NCI-H1105 (cell line): Measurements from ENCODE around the gene PARP9.
"Not testable (repeated sequence)": the region's sequence is repeated elsewhere in the genome, so short reads cannot be mapped to it uniquely, and the experiment has no call there.

ENCODE experiments used
- DNase-seq: peaks from one replicate; lab custom pipeline; 2025; lab: John Stamatoyannopoulos, UW

The PARP9 gene

GRCh38 chr3:122520861-122521260 lies 43.2 kb downstream of the PARP9 start:
- no peak for DNase-seq

- no peak for DNase-seq
Measured at GRCh38 chr3:122519693-122520092, 44.4 kb downstream of the PARP9 start.

GRCh38 chr3:122516846-122517360 lies 47.2 kb downstream of the PARP9 start:
- DNase-seq, result no peak

GRCh38 chr3:122515870-122516269 lies 48.2 kb downstream of the PARP9 start:
- no peak for DNase-seq

DNA sequence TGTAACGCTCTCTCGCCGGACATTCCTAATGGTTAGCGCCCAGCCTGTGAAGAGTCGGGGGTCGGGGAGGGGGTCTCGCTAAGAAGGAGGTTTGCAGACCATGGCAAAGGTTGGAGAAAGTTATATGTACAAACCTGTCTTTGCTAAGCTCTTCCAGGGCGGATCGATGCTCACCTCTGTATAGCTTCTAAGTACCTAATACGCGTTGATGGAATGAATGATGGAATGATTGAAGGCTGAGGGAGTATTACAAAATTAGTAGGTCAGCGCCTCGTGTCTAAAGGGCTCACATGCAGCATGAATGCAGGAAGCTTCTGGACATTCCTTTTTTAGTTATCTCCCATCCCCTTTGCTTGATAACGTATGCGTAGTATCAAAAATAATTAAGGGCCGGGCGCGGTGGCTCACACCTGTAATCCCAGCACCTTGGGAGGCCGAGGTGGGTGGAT lies 49.1 kb downstream of the PARP9 start:
- no peak for DNase-seq

- DNase-seq, result peak; percentile 95
Measured at GRCh38 chr3:122514123-122515019, 49.7 kb downstream of the PARP9 start, which contains the start of gene KPNA1. Gene KPNA1, minus strand, starts transcription at chr3:122514939. Its CDS starts 18,374 bp downstream, at chr3:122496565.

- DNase-seq, result no peak
Measured at GRCh38 chr3:122513386-122514122, 50.5 kb downstream of the PARP9 start.

- DNase-seq, result no peak
Measured at GRCh38 chr3:122512284-122512683, 51.8 kb downstream of the PARP9 start.

DNA sequence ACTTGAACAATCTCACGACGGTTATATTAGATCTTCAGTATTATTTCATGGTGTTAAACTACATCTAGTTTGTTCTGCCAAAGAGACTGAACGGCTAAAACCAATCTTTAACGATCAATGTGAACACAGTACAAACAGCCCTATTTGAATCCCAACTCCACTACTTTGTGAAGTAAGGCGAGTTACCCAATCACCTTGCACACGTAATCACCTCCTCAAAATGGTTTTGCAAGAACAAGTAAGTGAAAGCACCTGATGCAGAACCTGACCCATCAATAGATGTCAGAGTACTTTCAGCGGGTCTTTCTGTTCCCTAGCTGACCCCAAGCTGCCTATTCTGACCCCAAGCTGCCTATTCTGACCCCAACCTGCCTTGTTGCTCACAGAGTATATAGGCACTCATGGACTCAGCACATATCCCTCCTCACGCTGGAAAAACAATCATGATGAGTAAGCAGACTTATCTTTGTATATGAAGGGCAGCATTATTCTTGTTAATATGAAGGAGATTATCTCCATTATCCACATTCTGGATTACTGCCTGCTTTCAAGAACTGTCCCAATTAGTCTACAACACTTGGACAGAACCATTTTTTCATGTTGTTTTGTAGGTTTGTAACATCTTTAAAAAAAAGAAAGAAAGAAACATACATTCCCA lies 53.1 kb downstream of the PARP9 start:
- no peak for DNase-seq

DNA sequence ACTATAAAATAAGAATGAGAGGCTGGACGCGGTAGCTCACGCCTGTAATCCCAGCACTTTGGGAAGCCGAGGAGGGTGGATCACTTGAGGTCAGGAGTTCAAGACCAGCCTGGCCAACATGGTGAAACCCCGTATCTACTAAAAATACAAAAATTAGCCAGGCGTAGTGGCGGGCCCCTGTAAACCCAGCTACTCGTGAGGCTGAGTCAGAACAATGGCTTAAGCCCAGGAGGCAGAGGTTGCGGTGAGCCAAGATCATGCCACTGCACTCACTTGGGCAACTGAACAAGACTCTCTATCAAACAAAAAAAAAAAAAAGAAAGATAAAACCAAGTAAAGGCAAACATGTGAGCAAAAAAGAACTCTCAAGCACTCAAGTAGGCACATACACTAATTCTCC lies 55.2 kb downstream of the PARP9 start:
- not testable (repeated sequence) for DNase-seq

- DNase-seq, result no peak
Measured at GRCh38 chr3:122508135-122508914, 55.8 kb downstream of the PARP9 start.

DNA sequence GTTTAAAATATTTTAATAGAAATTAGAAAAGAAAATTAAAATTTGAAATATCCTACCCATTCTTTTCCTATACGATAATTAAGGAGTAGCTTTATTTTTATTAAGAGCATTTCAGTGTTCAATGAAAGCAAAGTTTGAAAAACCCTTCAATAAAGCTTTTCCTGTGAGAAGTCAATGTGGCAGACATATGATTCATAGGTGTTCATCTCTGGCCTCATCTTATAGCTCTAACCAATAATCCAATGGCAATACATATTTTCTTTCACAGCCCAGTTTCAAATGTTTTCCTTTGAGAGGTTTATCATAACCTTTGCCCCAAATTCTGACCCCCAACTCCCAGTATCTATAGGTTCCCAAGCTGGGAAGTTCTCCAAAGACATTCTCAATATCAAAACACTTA lies 57.6 kb downstream of the PARP9 start:
- no peak for DNase-seq

DNA sequence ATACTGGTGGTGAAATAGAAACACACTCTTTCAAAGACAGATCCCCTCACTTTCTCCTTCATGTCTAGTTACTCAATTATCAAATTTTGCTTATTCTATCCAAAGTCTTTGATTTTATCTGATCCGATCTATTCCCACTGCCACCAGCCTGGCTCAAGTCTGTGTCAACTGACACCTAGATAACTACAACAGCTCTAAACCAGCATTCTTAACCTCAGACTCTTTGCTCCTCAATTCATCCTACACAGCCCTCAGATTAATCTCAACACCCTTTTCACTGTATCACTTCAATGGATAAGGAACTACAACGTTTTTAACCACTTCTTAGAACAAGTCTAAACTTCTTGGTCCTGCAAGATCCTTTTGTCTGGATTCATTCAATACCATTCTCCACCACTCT lies 58.4 kb downstream of the PARP9 start:
- DNase-seq, result no peak

- DNase-seq, result no peak
Measured at GRCh38 chr3:122502941-122503340, 61.2 kb downstream of the PARP9 start.

GRCh38 chr3:122502139-122502538 lies 62.0 kb downstream of the PARP9 start:
- no peak for DNase-seq

DNA sequence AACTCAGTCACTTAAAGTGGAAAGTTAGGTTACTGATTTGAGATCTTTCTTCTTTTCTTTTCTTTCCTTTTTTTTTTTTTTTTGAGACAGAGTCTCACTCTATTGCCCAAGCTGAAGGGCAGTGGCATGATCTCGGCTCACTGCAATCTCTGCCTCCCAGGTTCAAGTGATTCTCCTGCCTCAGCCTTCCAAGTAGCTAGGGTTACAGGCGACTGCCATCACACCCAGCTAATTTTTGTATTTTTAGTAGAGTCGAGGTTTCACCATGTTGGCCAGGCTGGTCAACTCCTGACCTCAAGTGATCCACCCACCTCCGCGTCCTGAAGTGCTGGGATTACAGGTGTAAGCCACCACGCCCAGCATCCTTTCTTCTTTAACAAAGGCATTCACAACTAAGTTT lies 63.1 kb downstream of the PARP9 start:
- not testable (repeated sequence) for DNase-seq

DNA sequence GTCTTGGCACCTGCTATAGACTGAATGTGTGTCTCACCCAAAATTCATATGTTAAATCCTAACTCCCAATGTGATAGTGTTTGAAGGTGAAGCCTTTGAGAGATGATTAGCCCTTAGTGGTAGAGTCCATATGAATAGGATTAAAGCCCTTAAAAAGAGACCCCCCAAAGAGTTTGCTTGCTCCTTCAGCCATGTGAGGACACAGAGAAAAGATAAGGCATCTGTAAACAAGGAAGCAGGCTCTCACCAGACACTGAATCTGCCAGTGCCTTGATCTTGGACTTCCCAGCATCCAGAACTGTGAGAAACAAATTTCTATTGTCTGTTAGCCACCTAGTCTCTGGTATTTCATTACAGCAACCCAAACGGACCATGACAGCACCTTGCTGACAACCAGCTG lies 65.9 kb downstream of the PARP9 start:
- no peak for DNase-seq

GRCh38 chr3:122497425-122497824 lies 66.7 kb downstream of the PARP9 start:
- no peak for DNase-seq

GRCh38 chr3:122496508-122496907 lies 67.6 kb downstream of the PARP9 start:
- no peak for DNase-seq

GRCh38 chr3:122493296-122493695 lies 70.8 kb downstream of the PARP9 start:
- DNase-seq, result no peak

DNA sequence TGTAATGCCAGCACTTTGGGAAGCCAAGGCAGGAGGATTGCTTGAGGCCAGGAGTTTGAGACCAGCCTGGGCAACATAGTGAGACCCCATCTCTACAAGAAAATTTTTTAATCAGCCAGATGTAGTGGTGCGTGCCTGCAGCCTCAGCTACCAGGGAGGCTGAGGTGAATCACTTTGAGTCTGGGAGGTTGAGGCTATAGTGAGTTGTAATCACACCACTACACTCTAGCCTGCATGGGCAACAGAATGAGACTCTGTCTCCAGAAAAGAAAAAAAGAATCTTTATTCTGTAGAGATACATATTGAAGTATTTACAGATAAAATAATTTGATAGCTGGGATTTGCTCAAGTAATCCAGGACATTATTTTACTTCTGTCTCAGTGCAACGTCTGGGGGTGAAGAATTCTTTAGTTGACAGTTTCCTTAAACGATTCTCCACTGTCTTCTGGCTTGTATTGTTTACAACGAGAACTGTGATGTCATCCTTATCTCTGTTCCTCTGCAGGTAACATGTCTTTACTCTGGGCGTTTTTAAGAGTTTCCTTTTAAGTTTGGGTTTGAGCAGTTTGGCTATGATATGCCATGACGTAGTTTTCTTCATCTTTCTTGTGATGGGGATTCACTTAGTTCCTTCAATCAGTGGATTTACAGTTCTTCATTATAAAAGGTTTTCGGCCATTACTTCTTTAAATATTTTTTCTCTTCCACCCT lies 75.7 kb downstream of the PARP9 start:
- no peak for DNase-seq
